HG02852 (cell line): ENCODE measurements around the gene MIER2.
"Not testable (repeated sequence)": the region's sequence is repeated elsewhere in the genome, so short reads cannot be mapped to it uniquely, and the experiment has no call there.

Experiments used
- ATAC-seq: cut with Tn5 transposase; IDR thresholded peaks from one replicate; pipeline ENCODE4 v1.9.1; 2021; ENCODE audit warnings: mild to moderate bottlenecking, moderate library complexity; ENCODE audit not compliant: unreplicated experiment

MIER2 gene

DNA sequence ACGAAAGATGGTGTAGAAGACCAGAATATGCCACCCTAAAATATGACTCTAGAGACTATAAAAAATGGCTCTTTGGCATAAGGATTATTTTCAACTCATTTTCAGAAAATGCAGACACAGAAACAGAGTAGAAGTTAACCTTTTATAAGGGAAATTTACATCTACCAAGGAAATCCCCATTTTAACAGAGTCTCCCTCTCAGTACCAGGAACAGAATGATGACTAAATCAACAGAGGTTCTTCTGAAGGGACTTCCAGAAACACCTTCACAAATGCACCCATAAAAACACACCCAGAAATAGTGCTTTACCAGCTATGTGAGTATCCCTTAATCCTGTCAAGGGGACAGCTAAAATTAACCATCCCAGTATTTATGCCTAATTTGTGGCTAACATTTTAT, 82.5 kb downstream of the MIER2 start:
- no peak for ATAC-seq

- ATAC-seq = not testable (repeated sequence)
These were observed 87.8 kb downstream of the MIER2 start for GRCh38 chr19:256804-257203.
